Thoracic aorta (tissue), 2 donors: Measurements from ENCODE around the gene TNNT2. TPM values are rescaled to one million over a fixed set of nuclear protein-coding genes. Genes with fewer than 3 reads are reported as not detected.

Experiments
- ATAC-seq: fragments of 150-250 bp; one replicate; pipeline ENCODE4 v1.8.0; 2017; ENCODE audit warnings: low read depth; ENCODE audit not compliant: insufficient number of reproducible peaks, low FRiP score
- DNase-seq: peaks from one replicate; pipeline ENCODE4 v3.0.0-alpha.2; 2020; ENCODE audit warnings: low spot score
- H3K27ac ChIP-seq, 2 donors: fragments of 200-600 bp; sonication (generic); 1 replicate in 1 of 2; 2 replicates in 1 of 2; pipeline ENCODE4 v1.5.1; 2016; ENCODE audit warnings: mild to moderate bottlenecking in 2 of 2, moderate library complexity in 2 of 2
- H3K27me3 ChIP-seq: fragments of 200-600 bp; sonication (generic); replicated peaks from 2 replicates; pipeline ENCODE4 v1.6.0; 2016; ENCODE audit warnings: mild to moderate bottlenecking; ENCODE audit not compliant: insufficient read depth
- H3K36me3 ChIP-seq: fragments of 200-600 bp; sonication (generic); one replicate; pipeline ENCODE4 v1.5.1; 2016
- H3K4me1 ChIP-seq, 2 donors: fragments of 200-600 bp; sonication (generic); 1 replicate in 1 of 2; 2 replicates in 1 of 2; pipeline versions ENCODE4 v1.5.1 to v1.6.0; 2016; ENCODE audit warnings: low read depth in 2 of 2, mild to moderate bottlenecking in 1 of 2; ENCODE audit not compliant: control insufficient read depth in 1 of 2
- H3K4me3 ChIP-seq: fragments of 200-600 bp; sonication (generic); 2 replicates; pipeline ENCODE4 v1.5.1; 2016; ENCODE audit warnings: mild to moderate bottlenecking
- H3K9me3 ChIP-seq: fragments of 200-600 bp; sonication (generic); 2 replicates; pipeline ENCODE4 v1.5.1; 2016
- CTCF ChIP-seq: fragments of 200-600 bp; sonication (generic); IDR thresholded peaks from one replicate; pipeline ENCODE4 v1.5.1; 2019; ENCODE audit warnings: antibody characterized with exemption
- total RNA-seq, 2 donors: library from RNA; depleted of rRNA; stranded (reverse); fragments of >200 nt; gene quantifications; one replicate each; pipeline versions ENCODE4 v1.1.0 to v1.2.3, GENCODE V29; 2016

Gene TNNT2
- total RNA-seq, 2 donors from 2014 or later = 0.21 TPM; not detected in 1

GRCh38 chr1:201331166-201331565 lies 46.3 kb downstream of the TNNT2 start:
- TF ChIP-seq CTCF = no peak
- no peak for DNase-seq
- H3K27ac ChIP-seq = no peak overlapping the region
- H3K4me1 ChIP-seq = no peaks in the 10 kb centered on the region
- ATAC-seq = no peak
- H3K9me3 ChIP-seq = no peaks in the 10 kb centered on the region
- H3K4me3 ChIP-seq = no peak overlapping the region
- H3K27me3 ChIP-seq = no peaks in the 10 kb centered on the region
- H3K36me3 ChIP-seq = no peaks in the 10 kb centered on the region

GRCh38 chr1:201330541-201330940 lies 46.9 kb downstream of the TNNT2 start:
- Histone ChIP-seq H3K4me3 (no peak overlapping the region), H3K27ac (no peak overlapping the region), H3K36me3 (no peaks in the 10 kb centered on the region), H3K27me3 (no peaks in the 10 kb centered on the region), H3K9me3 (no peaks in the 10 kb centered on the region), H3K4me1 (no peaks in the 10 kb centered on the region)
- DNase-seq (no peak), ATAC-seq (no peak)
- no peak for TF ChIP-seq CTCF

GRCh38 chr1:201329801-201330200 lies 47.7 kb downstream of the TNNT2 start:
- H3K27ac ChIP-seq = no peak overlapping the region
- DNase-seq (no peak), ATAC-seq (no peak)
- no peak overlapping the region for H3K4me3 ChIP-seq
- no peak for TF ChIP-seq CTCF
- no peaks in the 10 kb centered on the region for H3K27me3 ChIP-seq
- H3K4me1 ChIP-seq = no peaks in the 10 kb centered on the region
- no peaks in the 10 kb centered on the region for H3K9me3 ChIP-seq
- H3K36me3 ChIP-seq = no peaks in the 10 kb centered on the region

- Histone ChIP-seq H3K4me1 (no peaks in the 10 kb centered on the region), H3K36me3 (no peaks in the 10 kb centered on the region), H3K4me3 (no peak overlapping the region), H3K27me3 (no peaks in the 10 kb centered on the region), H3K9me3 (no peaks in the 10 kb centered on the region), H3K27ac (no peak overlapping the region)
- DNase-seq = no peak
- no peak for ATAC-seq
- no peak for TF ChIP-seq CTCF
Measured at GRCh38 chr1:201329286-201329685, 48.2 kb downstream of the TNNT2 start.

GRCh38 chr1:201328576-201328975 lies 48.9 kb downstream of the TNNT2 start:
- H3K27ac ChIP-seq = no peak overlapping the region
- no peak overlapping the region for H3K4me3 ChIP-seq
- no peaks in the 10 kb centered on the region for H3K36me3 ChIP-seq
- no peaks in the 10 kb centered on the region for H3K4me1 ChIP-seq
- no peak for ATAC-seq
- H3K27me3 ChIP-seq = no peaks in the 10 kb centered on the region
- no peak for DNase-seq
- H3K9me3 ChIP-seq = no peaks in the 10 kb centered on the region
- no peak for TF ChIP-seq CTCF
